AG04449 (cell line): ENCODE results near the gene SMG5.
"Not testable (repeated sequence)": the region's sequence is repeated elsewhere in the genome, so short reads cannot be mapped to it uniquely, and the experiment has no call there.

Experiments used
- CTCF ChIA-PET: fragments of 350-600 bp; formaldehyde crosslinking; extraction: SDS; loops from one replicate; lab custom pipeline; 2021; ENCODE audit warnings: antibody characterized with exemption; lab: Yijun Ruan, JAX
- POLR2A ChIA-PET: fragments of 400-600, 350-600 bp; formaldehyde crosslinking; extraction: SDS; loops from one replicate; lab custom pipeline; 2020; ENCODE audit warnings: antibody characterized with exemption, inconsistent platforms; lab: Yijun Ruan, JAX
- DNase-seq: peaks from one replicate; pipeline ENCODE4 v3.0.0-alpha.2; 2010; ENCODE audit warnings: low read depth, low spot score
- H3K4me3 ChIP-seq: 2 replicates; pipeline ENCODE4 v1.5.1; 2011; ENCODE audit warnings: low read depth, mild to moderate bottlenecking, control low read depth, low read length
- TF ChIP-seq, protein P1 (sequence below): IDR thresholded peaks from one replicate; pipeline ENCODE4 v1.5.1; 2011; ENCODE audit warnings: mild to moderate bottlenecking, moderate library complexity, low read length, control low read depth, inconsistent platforms; ENCODE audit not compliant: insufficient read depth; ENCODE audit errors: missing control alignments

SMG5 gene

GRCh38 chr1:156217871-156218270 is 64.8 kb downstream of the SMG5 start:
- no peak for DNase-seq
- H3K4me3 ChIP-seq: no peak overlapping the region
- TF ChIP-seq, protein P1, sequence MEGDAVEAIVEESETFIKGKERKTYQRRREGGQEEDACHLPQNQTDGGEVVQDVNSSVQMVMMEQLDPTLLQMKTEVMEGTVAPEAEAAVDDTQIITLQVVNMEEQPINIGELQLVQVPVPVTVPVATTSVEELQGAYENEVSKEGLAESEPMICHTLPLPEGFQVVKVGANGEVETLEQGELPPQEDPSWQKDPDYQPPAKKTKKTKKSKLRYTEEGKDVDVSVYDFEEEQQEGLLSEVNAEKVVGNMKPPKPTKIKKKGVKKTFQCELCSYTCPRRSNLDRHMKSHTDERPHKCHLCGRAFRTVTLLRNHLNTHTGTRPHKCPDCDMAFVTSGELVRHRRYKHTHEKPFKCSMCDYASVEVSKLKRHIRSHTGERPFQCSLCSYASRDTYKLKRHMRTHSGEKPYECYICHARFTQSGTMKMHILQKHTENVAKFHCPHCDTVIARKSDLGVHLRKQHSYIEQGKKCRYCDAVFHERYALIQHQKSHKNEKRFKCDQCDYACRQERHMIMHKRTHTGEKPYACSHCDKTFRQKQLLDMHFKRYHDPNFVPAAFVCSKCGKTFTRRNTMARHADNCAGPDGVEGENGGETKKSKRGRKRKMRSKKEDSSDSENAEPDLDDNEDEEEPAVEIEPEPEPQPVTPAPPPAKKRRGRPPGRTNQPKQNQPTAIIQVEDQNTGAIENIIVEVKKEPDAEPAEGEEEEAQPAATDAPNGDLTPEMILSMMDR: no peak
- POLR2A ChIA-PET: no interaction called here
- CTCF ChIA-PET: interaction anchor here (0.9 to 14.6 kb wide), 5 partner anchors 9 to 125 kb away, joined by 3 to 340 read pairs (median 4); no protein-coding TSS in a partner anchor

DNA sequence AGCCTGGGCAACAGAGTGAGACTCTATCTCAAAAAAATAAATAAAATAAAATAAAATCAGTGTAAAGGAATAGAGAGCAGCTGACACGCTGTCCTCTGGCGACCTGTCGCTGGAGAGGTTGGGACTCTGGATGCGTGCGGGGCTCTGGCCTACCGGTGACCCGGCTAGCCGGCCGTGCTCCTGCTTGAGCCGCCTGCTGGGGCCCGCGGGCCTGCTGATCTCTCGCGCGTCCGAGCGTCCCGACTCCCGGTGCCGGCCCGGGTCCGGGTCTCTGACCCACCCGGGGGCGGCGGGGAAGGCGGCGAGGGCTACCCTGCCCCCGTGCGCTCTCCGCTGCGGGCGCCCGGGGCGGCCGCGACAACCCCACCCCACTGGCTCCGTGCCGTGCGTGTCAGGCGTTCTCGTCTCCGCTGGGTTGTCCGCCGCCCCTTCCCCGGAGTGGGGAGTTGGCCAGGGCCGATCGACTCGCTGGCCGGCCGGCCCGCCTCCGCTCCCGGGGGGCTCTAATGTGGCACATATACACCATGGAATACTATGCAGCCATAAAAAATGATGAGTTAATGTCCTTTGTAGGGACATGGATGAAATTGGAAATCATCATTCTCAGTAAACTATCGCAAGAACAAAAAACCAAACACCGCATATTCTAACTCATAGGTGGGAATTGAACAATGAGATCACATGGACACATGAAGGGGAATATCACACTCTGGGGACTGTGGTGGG is 66.1 kb downstream of the SMG5 start:
- POLR2A ChIA-PET, DNase-seq, H3K4me3 ChIP-seq, CTCF ChIA-PET: not testable (repeated sequence)

DNA sequence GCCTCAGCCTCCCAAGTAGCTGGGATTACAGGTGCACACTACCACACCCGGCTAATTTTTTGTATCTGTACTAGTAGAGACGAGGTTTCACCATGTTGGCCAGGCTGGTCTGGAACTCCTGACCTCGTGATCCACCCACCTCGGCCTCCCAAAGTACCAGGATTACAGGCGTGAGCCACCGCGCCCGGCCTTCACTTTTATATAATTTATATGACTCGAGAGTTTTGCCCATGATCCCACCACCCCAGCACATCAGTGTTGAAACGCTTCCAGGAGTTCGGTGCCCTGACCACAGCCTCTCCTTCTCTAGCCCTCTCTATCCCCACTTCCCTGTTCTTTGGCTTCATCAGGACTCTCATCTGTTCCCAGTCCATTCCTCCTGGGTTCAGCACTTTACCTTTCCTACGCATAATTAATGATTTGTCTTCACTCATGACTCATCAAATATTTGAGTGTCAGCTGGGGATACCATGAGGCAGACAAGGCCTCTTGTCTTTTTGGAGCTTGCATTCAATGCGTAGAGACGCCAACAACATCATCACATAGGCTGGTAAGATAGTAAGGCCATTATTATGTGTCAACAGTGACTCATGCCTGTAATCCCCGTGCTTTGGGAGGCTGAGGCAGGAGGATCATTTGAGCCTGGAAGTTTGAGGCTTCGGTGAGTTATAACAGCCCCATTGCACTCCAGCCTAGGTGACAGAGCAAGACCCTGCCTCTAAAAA is 68.4 kb downstream of the SMG5 start:
- TF ChIP-seq, protein P1: no peak
- no peak for DNase-seq
- ChIA-PET POLR2A (interaction anchor here (1.2 to 1.7 kb wide), 2 partner anchors 19 to 21 kb away, joined by 4 to 19 read pairs; partner anchors contain the start of gene SLC25A44), CTCF (interaction anchor here (0.6 to 3.9 kb wide), 5 partner anchors 10 to 124 kb away, joined by 3 to 43 read pairs (median 5); no protein-coding TSS in a partner anchor)
- H3K4me3 ChIP-seq: peak overlapping the region; percentile 96

DNA sequence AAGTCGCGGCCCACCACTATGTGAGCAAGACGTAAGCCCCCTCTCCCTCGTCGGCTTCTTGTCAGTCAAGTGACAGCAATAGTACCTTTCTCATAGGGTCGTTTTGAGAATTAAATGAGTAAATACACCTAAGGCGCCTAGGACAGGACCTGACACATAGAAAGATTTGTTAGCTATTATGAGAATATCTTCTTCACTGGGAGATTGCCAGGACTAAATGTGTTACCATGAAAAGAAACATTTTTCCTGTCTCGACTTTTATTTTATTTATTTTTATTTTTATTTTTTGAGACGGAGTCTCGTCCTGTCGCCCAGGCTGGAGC is 69.0 kb downstream of the SMG5 start:
- peak overlapping the region; percentile 96 for H3K4me3 ChIP-seq
- POLR2A ChIA-PET: interaction anchor here (1.0 to 1.7 kb wide), 6 partner anchors 10 to 91 kb away, joined by 4 to 19 read pairs (median 4); partner anchors contain the start of gene SLC25A44
- no peak for DNase-seq
- CTCF ChIA-PET: interaction anchor here (1.0 to 3.9 kb wide), 6 partner anchors 10 to 125 kb away, joined by 3 to 43 read pairs (median 5); no protein-coding TSS in a partner anchor
- TF ChIP-seq, protein P1: no peak

DNA sequence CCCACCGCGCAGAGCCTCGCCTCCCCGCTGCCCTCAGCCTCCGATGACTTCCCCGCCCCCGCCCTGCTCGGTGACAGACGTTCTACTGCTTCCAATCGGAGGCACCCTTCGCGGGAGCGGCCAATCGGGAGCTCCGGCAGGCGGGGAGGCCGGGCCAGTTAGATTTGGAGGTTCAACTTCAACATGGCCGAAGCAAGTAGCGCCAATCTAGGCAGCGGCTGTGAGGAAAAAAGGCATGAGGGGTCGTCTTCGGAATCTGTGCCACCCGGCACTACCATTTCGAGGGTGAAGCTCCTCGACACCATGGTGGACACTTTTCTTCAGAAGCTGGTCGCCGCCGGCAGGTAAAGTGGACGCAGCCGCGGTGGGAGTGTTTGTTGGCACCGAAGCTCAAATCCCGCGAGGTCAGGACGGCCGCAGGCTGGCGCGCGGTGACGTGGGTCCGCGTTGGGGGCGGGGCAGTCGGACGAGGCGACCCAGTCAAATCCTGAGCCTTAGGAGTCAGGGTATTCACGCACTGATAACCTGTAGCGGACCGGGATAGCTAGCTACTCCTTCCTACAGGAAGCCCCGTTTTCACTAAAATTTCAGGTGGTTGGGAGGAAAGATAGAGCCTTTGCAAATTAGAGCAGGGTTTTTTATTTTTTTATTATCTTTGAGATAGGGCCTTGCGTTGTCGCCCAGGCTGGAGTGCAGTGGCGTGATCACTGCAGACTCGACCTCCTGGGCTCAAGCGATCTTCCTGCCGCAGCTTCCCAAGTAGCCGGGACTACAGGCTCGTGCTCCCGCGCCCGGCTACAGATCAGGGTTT is 69.6 kb downstream of the SMG5 start, which contains the start of gene PMF1:
Gene PMF1 (plus strand): TSS at position 175 of the 811 bp plus-strand sequence. CDS start 9 bp downstream, at position 184.
- ChIA-PET CTCF (interaction anchor here (0.7 to 3.9 kb wide), 10 partner anchors 9 to 124 kb away, joined by 3 to 43 read pairs (median 4); partner anchors contain the start of gene SLC25A44), POLR2A (interaction anchor here (1.0 to 1.7 kb wide), 8 partner anchors 9 to 90 kb away, joined by 4 to 19 read pairs (median 4); partner anchors contain the start of gene SLC25A44)
- peak; percentile 75 for DNase-seq
- H3K4me3 ChIP-seq: peak within 1 kb of the TSS; percentile 96
- TF ChIP-seq, protein P1: no peak

DNA sequence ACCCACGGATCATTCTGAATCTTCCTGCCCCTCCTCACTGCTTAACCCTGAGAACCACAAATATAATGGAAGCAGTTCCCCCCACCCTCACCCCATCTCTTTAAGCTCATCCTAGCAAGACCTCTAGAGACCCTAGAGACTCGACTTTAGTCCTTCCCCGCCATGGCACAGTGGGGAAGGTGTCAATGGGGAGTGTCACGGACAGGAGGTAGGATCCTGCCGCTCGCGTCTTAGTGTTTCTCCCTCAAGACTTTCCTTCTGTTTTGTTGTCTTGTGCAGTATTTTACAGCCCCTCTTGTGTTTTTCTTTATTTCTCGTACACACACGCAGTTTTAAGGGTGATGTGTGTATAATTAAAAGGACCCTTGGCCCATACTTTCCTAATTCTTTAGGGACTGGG is 70.5 kb downstream of the SMG5 start:
- no peak overlapping the region for H3K4me3 ChIP-seq
- POLR2A ChIA-PET: interaction anchor here (1.0 to 1.6 kb wide), 5 partner anchors 10 to 66 kb away, joined by 4 to 8 read pairs (median 5); no protein-coding TSS in a partner anchor
- CTCF ChIA-PET: interaction anchor here (1.0 to 3.9 kb wide), 5 partner anchors 12 to 56 kb away, joined by 3 to 43 read pairs (median 12); partner anchors contain the start of gene SLC25A44
- no peak for DNase-seq
- TF ChIP-seq, protein P1: no peak
